PC-3 (cell line): Measurements from ENCODE around the gene ADK.

Experiments
- EZH2 ChIP-seq: fragments of 300-600 bp; sonication (generic); IDR thresholded peaks from one replicate; pipeline ENCODE4 v1.6.1; 2017; ENCODE audit warnings: antibody characterized with exemption, mild to moderate bottlenecking, low read length; ENCODE audit not compliant: unreplicated experiment
- TF ChIP-seq, protein P1 (sequence below): fragments of 300-600 bp; sonication (generic); conservative IDR thresholded peaks from 2 replicates; pipeline ENCODE4 v1.5.1; 2017; ENCODE audit warnings: antibody characterized with exemption, low read depth, mild to moderate bottlenecking, low read length

DNA sequence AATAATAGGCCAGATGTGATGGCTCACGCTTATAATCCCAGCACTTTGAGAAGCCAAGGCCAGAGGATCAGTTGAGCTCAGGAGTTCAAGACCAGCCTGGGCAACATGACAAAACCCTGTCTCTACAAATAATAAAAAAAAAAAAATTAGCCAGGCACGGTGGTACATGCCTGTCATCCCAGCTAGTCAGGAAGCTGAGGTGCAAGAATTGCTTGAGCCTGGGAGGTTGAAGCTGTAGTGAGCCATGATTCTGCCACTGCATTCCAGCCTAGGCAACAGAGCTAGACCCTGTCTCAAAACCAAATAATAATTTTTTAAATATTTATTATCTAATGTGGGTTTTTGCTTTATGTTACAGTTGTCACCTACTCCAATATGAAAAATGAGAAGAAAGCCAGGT is 178.9 kb downstream of the ADK start:
- TF ChIP-seq, protein P1, sequence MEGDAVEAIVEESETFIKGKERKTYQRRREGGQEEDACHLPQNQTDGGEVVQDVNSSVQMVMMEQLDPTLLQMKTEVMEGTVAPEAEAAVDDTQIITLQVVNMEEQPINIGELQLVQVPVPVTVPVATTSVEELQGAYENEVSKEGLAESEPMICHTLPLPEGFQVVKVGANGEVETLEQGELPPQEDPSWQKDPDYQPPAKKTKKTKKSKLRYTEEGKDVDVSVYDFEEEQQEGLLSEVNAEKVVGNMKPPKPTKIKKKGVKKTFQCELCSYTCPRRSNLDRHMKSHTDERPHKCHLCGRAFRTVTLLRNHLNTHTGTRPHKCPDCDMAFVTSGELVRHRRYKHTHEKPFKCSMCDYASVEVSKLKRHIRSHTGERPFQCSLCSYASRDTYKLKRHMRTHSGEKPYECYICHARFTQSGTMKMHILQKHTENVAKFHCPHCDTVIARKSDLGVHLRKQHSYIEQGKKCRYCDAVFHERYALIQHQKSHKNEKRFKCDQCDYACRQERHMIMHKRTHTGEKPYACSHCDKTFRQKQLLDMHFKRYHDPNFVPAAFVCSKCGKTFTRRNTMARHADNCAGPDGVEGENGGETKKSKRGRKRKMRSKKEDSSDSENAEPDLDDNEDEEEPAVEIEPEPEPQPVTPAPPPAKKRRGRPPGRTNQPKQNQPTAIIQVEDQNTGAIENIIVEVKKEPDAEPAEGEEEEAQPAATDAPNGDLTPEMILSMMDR = no peak
- TF ChIP-seq EZH2 = no peak
